Fibroblast of skin of abdomen (primary cell): Measurements from ENCODE around the gene SEPTIN7.

Source experiments
- DNase-seq: peaks from one replicate; pipeline ENCODE4 v3.0.0-alpha.2; 2013

Gene SEPTIN7

DNA sequence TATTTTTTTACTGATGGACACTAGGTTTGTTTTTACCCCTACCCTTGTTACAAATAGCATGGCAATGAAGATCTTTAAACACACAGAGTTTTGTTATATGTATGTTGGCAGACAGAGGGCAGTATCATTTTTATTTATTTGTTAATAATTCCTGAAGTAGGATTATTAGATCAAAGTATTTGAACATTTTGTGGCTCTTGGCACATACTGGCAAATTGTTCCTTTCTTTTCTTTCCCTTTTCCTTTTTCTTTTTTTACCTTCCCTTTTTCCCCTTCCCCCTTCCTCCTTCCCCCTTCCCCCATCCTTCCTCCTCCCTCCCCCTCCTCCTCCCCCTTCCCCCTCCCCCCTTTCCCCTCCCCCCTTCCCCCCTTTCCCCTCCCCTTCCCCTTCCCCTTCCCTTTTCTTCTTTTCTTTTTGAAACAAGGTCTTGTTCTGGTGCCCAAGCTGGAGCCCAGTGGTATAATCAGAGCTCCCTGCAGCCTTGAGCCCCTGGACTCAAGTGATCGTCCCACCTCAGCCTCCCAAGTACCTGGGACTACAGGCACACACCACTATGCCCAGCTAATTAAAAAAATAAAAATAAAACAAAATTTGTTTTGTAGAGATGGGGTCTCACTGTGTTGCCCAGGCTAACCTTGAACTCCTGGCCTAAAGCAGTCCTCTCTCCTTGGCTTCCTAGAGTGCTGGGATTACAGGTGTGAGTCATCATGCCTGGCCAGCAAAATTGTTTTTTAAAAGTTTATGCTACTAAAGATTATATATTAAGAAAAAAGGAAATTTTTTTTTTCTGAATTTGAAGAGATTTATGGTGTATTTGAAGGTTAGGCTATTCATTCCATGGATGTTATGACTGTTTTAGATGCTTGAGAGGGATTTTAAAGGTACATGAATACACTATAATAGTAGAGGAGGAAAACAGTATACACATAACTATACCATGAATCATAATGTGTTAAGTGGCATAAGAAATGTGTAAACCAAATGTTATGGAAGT, 39.3 kb downstream of the SEPTIN7 start:
- peak; percentile 87 for DNase-seq

DNA sequence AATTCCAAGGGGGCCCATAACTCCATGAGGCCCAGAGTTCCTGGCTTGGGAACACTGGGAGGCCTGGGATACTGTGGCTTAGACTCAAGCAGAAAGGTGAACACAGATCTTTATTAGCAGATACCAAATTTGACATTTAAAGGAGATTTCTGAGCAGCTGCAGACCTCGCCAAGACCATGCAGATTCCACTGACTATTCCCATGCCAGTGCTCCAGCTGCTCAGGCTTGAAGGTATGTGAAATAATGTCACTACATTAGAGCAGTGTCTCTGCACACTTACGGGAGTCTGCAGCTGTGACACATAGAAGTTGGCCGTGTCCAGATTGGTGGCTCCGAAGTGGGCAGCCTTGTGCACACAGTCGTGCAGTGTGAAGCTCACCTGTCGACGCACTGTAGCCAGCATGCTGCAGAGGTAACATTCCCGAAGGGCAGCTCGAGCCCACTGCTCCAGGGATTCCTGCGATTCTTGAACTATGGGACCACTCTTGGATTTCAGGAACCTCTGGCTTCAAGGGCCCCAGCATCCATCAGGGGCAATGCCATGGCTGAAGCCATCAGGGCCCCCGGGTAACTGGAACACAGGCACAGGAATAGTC, 46.1 kb downstream of the SEPTIN7 start:
- DNase-seq, result no peak

- peak; percentile 20 for DNase-seq
Observed at GRCh38 chr7:35848725-35849124, 47.9 kb downstream of the SEPTIN7 start.

DNA sequence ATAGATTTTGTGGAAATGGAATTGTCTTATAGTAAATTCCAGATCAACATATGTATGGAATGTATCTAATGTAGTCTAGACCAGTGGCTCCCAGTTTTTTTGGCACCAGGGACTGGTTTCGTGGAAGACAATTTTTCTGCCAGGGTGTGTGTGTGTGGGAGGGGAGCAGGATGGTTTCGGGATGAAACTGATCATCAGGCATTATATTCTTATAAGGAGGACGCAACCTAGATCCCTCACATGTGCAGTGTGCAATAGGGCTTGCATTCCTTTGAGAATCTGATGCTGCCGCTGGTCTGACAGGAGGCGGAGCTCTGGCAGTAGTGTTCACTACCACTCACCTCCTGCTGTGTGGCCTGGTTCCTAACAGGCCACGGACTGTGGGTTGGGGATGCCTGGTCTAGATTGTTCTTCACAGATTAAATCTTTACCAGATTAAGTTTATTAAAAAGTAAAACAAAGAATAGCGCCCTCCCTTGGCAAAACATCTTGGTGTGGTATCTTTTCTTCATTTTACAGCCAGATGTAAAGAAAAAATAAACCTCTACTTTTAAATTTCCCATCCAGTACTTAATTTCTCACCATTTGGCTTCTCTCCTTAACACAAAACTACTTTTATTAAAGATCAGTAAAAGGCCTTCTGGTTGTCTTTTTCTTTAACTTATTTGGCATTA, 48.4 kb downstream of the SEPTIN7 start:
- DNase-seq, result peak; percentile 61

DNA sequence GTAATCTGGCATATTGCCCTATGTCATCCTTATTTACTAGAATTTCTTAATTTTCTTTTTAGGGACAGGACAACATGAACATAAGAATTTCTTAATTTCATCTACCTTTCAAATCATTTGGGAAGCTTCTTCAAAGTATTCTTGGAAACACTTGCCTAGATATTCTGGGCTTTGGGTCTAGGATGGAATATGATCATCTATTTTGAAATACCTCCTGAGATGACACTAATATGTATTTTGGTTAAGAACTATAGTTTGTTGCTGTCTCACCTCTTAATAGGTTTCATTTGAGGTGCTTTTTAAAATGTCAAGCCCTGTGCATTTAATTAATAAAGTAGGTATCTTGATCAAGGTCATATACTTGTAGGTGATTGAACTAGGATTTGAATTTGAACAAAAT, 49.1 kb downstream of the SEPTIN7 start:
- DNase-seq, result no peak
